Upper lobe of left lung (tissue), 6 donors: ENCODE measurements around the gene RMND5B. TPM values are rescaled to one million over a fixed set of nuclear protein-coding genes. Genes with fewer than 3 reads are reported as not detected.
A peak's percentile ranks its signal among the peaks of the same experiment; 100 is the strongest.
"Not testable (repeated sequence)": the region's sequence is repeated elsewhere in the genome, so short reads cannot be mapped to it uniquely, and the experiment has no call there.

Experiments used
- ATAC-seq, 2 donors: fragments of 200-7000 bp; cut with Tn5 transposase; one replicate each; pipeline ENCODE4 v1.9.1; 2022; ENCODE audit warnings: mild to moderate bottlenecking in 2 of 2, moderate library complexity in 2 of 2; ENCODE audit not compliant: low FRiP score in 2 of 2
- DNase-seq, 2 donors: peaks; one replicate each; pipeline ENCODE4 v3.0.0-alpha.2; 2019 to 2020
- H3K27ac ChIP-seq, 4 donors: fragments of 200-600 bp; sonication (generic); one replicate each; pipeline ENCODE4 v1.5.1; 2016 to 2019
- H3K27me3 ChIP-seq, 4 donors: fragments of 200-600 bp; sonication (generic); one replicate each; pipeline ENCODE4 v1.5.1; 2017 to 2019
- H3K36me3 ChIP-seq, 4 donors: fragments of 200-600 bp; sonication (generic); one replicate each; pipeline ENCODE4 v1.5.1; 2016 to 2019
- H3K4me1 ChIP-seq, 4 donors: fragments of 200-600 bp; sonication (generic); one replicate each; pipeline ENCODE4 v1.5.1; 2018 to 2019
- H3K4me3 ChIP-seq, 4 donors: fragments of 200-600 bp; sonication (generic); one replicate each; pipeline ENCODE4 v1.5.1; 2017 to 2019; ENCODE audit warnings: mild to moderate bottlenecking in 2 of 4, moderate library complexity in 1 of 4
- H3K9me3 ChIP-seq, 4 donors: fragments of 200-600 bp; sonication (generic); one replicate each; pipeline ENCODE4 v1.5.1; 2018 to 2019
- CTCF ChIP-seq, 6 experiments: fragments of 450-650 bp in 4 of 6; fragments of 200-600 bp in 2 of 6; sonication (generic) in 2 of 6; IDR thresholded peaks; one replicate each; pipeline ENCODE4 v1.5.1; 2016 to 2019; ENCODE audit warnings: antibody characterized with exemption in 6 of 6
- EP300 ChIP-seq, 4 donors: sonication (generic); formaldehyde crosslinking; IDR thresholded peaks; one replicate each; pipeline ENCODE4 v1.5.1; 2017; ENCODE audit warnings: antibody characterized with exemption in 4 of 4, control low read depth in 2 of 4
- POLR2A ChIP-seq, 4 donors: fragments of 450-650 bp; IDR thresholded peaks; one replicate each; pipeline ENCODE4 v1.5.1; 2016 to 2017; ENCODE audit warnings: antibody characterized with exemption in 4 of 4, mild to moderate bottlenecking in 2 of 4
- POLR2AphosphoS5 ChIP-seq, 2 donors: sonication (generic); formaldehyde crosslinking; IDR thresholded peaks; one replicate each; pipeline ENCODE4 v1.5.1; 2017; ENCODE audit warnings: antibody characterized with exemption in 2 of 2
- WGBS, 2 donors: methylation state at CpG; one replicate each; pipeline ENCODE4 v1.1.5; 2017 to 2018; 5-methylcytosine and 5-hydroxymethylcytosine counted together
- total RNA-seq, 6 donors: library from RNA; depleted of rRNA in 4 of 6; stranded (reverse); fragments of >200 nt in 4 of 6; gene quantifications; one replicate each; pipeline versions ENCODE4 v1.1.0 to v1.2.1, GENCODE V29; 2016 to 2021
- donor health status: DM: no; HTN: no; CAD: no; lungs with moderate emphysema.
- donor health status: DM: no; HTN: yes; CAD: no; lungs with severe emphysema.

The RMND5B gene
- total RNA-seq, 6 donors from 2014 or later = 36.2 to 70.2 (median 46.0) TPM

- not testable (repeated sequence) for H3K36me3 ChIP-seq, H3K9me3 ChIP-seq, DNase-seq, ATAC-seq, H3K4me3 ChIP-seq, H3K27me3 ChIP-seq
- WGBS, 2 donors = 68% methylated on average over 14 of the region's 14 CpGs
- peak in 1 of 2 donors; percentile 18 for TF ChIP-seq POLR2AphosphoS5 (IDR thresholded peaks at IDR 0.05)
- Histone ChIP-seq H3K4me1 (peaks cover 26 to 47% (median 39%) of the 10 kb centered on the region in 4 donors), H3K27ac (peak overlapping the region in 1 of 4 donors; percentile 34)
Observed at GRCh38 chr5:178127300-178128009, 3.4 kb upstream of the RMND5B start.

- Histone ChIP-seq H3K27ac (peak overlapping the region in 1 of 4 donors; percentile 94), H3K9me3 (no peaks in the 10 kb centered on the region), H3K27me3 (no peaks in the 10 kb centered on the region), H3K4me3 (no peak overlapping the region), H3K36me3 (peaks cover 0 to 10% (median 5%) of the 10 kb centered on the region in 4 donors), H3K4me1 (peaks cover 19 to 42% (median 32%) of the 10 kb centered on the region in 4 donors)
- no peak for DNase-seq
- TF ChIP-seq POLR2A (IDR thresholded peaks at IDR 0.05) (no peak), EP300 (IDR thresholded peaks at IDR 0.05) (no peak), CTCF (IDR thresholded peaks at IDR 0.05) (no peak), POLR2AphosphoS5 (IDR thresholded peaks at IDR 0.05) (no peak)
- 91 to 97% methylated on average over 9 of the region's 9 CpGs for WGBS, 2 donors
- ATAC-seq = no peak
Observed at GRCh38 chr5:178129296-178129695, 1.5 kb upstream of the RMND5B start.

- peaks cover 0 to 13% (median 6%) of the 10 kb centered on the region in 4 donors for H3K36me3 ChIP-seq
- not testable (repeated sequence) for H3K27me3 ChIP-seq, DNase-seq, H3K9me3 ChIP-seq, ATAC-seq
- H3K4me1 ChIP-seq = peaks cover 18 to 36% (median 28%) of the 10 kb centered on the region in 4 donors
- H3K27ac ChIP-seq = peak overlapping the region; percentile 92 to 96 (median 94)
- peak overlapping the region; percentile 63 to 96 (median 79) for H3K4me3 ChIP-seq
- WGBS, 2 donors = 12 to 21% methylated on average over 6 to 11 of the region's 11 CpGs
Observed at GRCh38 chr5:178130234-178130575, 609 bp upstream of the RMND5B start.

GRCh38 chr5:178131446-178131996 is 707 bp downstream of the RMND5B start:
- WGBS, 2 donors = 26 to 31% methylated on average over 10 of the region's 10 CpGs
- TF ChIP-seq CTCF (IDR thresholded peaks at IDR 0.05) (no peak), POLR2AphosphoS5 (IDR thresholded peaks at IDR 0.05) (no peak), POLR2A (IDR thresholded peaks at IDR 0.05) (no peak), EP300 (IDR thresholded peaks at IDR 0.05) (no peak)
- H3K36me3 ChIP-seq = peaks cover 0 to 26% (median 8%) of the 10 kb centered on the region in 4 donors
- peak overlapping the region; percentile 63 to 96 (median 79) for H3K4me3 ChIP-seq
- H3K27ac ChIP-seq = peak overlapping the region; percentile 92 to 96 (median 94)
- H3K9me3 ChIP-seq = no peaks in the 10 kb centered on the region
- ATAC-seq (no peak), DNase-seq (no peak)
- H3K4me1 ChIP-seq = peaks cover 14 to 28% (median 25%) of the 10 kb centered on the region in 4 donors
- no peaks in the 10 kb centered on the region for H3K27me3 ChIP-seq

- DNase-seq (no peak), ATAC-seq (no peak)
- WGBS, 2 donors = 88 to 89% methylated on average over 10 of the region's 10 CpGs
- Histone ChIP-seq H3K27ac (no peak overlapping the region), H3K27me3 (no peaks in the 10 kb centered on the region), H3K4me1 (peaks cover 1 to 5% (median 4%) of the 10 kb centered on the region in 4 donors), H3K4me3 (no peak overlapping the region), H3K36me3 (peaks cover 3 to 65% (median 17%) of the 10 kb centered on the region in 4 donors), H3K9me3 (no peaks in the 10 kb centered on the region)
- TF ChIP-seq CTCF (IDR thresholded peaks at IDR 0.05) (no peak), POLR2AphosphoS5 (IDR thresholded peaks at IDR 0.05) (no peak)
Observed at GRCh38 chr5:178136990-178137389, 6.2 kb downstream of the RMND5B start.
